Cortex of kidney (tissue), 1 donor: ENCODE measurements around the gene CMA1.

ENCODE experiments used
- DNase-seq: peaks from one replicate; lab custom pipeline; 2025; lab: John Stamatoyannopoulos, UW

Gene CMA1

DNA sequence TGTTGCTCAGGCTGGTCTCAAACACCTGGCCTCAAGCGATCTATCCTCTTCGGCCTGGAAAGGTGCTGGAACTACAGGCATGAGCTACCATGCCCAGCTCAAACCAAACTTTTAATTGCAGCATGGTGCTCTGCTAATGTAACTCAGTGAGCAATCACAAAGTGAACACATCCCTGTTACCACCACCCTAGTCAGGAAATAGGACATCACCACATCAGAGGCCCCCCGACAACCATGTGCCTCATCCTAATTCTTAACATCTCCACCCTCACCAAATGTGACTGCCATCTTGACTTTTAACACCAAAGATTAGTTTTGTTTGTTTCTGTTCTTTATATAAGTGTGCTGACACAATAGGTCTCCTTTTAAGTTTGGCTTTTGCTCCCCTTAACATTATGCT, 42.7 kb downstream of the CMA1 start:
- DNase-seq: no peak

DNA sequence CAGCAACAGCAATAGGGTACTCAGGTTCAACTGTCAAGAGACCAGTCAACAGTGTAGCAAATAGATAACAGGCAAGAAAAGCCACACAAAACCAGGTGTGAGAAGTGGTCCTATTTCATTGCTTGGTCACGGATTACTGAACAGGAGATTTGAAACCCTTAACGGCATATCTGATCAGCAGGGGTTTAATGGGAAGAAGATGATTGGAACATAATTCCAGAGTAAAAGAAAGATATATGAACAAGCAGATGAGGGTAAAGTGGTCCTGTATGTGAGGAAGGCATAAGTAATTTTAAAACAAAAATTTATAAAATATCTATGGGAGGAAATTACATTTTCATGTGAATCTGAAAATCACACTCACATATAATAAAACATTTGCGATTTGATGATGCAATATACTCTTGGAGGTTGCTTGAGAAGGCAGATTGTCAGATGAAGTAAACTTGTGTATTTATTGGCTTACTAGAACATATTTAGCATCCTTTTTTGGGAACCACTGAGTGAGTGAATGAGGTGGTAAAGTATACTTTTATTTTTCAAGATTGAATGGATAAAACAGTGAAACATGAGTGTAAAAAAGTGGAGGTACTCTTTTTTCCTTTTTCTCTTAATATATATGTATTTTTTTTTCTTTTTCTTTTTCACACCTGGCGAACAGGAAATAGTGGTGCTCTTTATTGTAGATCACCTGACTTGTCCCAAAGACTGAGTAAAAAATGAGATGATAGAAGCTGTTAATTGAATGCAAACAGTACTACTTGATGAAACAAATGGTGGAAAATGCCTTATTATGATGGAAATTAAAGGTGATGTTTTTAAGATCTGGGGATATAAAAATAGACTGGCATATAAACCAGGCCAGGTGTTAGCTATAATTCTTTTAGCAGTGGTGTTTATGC, 43.9 kb downstream of the CMA1 start:
- no peak for DNase-seq

GRCh38 chr14:24463017-24463883, 44.8 kb downstream of the CMA1 start:
- no peak for DNase-seq

- DNase-seq: no peak
Measured at GRCh38 chr14:24461336-24461735, 46.7 kb downstream of the CMA1 start.

DNA sequence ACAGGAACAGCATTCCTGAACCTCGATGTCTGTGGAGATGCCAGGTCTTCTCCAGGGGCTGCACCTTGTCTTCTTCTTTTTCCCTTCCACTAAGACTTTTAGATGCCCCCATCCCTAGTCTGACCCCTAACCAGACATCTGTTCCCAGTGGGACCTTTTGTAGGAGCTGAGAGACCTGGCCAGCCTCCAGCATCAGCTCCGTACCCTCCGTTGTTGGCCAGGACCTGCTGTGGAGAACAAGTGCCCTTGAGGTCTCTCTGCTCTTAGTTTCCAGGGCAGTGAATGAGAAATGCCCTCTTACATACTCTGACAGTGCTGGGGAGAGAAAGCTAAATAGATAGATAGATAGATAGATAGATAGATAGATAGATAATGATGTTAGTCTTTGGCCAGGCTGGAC, 48.7 kb downstream of the CMA1 start:
- no peak for DNase-seq

DNA sequence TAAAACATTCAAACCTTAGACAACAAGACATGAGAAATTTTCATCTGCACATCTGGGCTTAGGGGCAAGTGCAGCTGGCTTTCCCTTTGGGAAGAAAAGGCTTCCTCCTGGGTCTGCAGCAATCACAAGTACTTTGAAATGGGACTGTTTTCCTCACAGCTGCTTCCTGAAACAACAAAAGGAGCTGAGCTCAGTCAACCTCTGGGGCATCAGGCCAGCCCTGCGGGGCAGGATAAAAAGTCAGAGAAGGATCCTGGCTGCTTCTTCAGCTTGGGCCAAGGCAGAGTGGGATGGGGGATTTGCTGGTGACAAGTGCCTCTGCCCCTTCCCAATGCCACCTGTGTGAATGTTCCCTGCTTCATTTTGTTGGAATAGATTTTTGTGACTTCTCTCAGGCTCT, 49.3 kb downstream of the CMA1 start:
- DNase-seq: no peak

GRCh38 chr14:24456980-24457379, 51.1 kb downstream of the CMA1 start:
- no peak for DNase-seq
